HG03460 (cell line): ENCODE measurements around the gene ORC6.

Experiments
- ATAC-seq: cut with Tn5 transposase; IDR thresholded peaks from one replicate; pipeline ENCODE4 v1.9.1; 2021; ENCODE audit not compliant: unreplicated experiment

ORC6 gene

DNA sequence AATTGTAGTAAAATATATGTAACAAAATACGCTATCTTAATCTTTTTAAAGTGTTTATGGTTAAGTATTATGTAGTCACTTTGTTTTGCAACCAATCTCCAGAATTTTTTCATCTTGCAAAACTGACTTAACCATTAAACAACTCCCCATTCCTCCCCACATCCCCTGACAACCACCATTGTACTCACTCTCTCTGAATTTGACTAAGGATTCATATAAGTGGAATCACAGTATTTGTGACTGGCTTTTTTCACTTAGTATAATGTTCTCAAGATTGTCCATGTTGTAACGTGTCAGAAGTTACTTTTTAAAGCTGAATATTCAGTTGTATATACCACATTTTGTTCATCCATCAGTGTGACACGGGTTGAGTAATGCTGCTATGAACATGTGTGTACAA lies 10.6 kb downstream of the ORC6 start:
- ATAC-seq: no peak

DNA sequence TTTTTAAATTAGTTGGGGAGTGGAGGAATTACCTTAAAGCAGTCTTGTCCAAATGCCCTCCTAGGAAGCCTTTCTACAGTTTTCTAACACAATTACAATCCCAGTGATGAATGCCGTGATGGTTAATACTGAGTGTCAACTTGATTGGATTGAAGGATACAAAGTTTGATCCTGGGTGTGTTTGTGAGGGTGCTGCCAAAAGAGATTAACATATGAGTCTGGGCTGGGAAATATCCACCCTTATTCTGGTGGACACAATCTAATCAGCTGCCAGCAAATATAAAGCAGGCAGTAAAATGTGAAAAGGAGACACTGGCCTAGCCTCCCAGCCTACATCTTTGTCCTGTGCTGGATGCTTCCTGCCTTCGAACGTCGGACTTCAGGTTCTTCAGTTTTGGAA lies 12.2 kb downstream of the ORC6 start:
- ATAC-seq: no peak

DNA sequence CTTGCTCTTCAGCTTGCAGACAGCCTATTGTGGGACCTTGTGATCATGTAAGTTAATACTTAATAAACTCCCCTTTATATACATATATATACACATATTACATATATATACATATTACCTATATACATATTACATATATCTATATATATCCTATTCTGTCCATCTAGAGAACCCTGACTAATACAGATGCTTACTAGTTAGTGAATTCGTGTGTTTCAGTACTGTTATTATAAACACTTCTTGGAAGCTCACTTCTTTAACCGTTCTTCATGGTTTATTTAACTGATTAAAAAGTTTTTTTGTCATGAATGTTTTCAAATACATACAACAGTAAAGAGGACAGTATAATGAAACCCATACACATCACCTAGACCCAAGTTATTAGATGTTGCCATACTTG lies 12.6 kb downstream of the ORC6 start:
- no peak for ATAC-seq

DNA sequence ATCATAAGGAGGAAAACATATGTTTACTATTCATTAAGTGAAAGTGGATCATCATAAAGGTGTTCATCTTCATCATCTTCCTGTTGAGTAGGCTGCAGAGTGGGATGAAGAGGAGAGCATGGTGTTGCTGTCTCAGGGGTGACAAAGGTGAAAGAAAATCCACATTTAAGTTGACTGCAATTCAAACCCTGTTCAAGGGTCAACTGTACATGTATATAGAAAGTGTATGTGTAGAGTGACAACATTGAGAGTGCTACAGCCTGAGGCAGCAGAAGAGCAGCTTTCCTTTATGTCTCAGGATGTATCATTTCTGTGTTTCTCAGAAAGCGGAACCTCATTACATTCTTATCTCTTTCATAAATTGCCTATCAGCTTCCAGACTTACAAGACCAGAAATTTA lies 17.2 kb downstream of the ORC6 start:
- ATAC-seq: no peak

DNA sequence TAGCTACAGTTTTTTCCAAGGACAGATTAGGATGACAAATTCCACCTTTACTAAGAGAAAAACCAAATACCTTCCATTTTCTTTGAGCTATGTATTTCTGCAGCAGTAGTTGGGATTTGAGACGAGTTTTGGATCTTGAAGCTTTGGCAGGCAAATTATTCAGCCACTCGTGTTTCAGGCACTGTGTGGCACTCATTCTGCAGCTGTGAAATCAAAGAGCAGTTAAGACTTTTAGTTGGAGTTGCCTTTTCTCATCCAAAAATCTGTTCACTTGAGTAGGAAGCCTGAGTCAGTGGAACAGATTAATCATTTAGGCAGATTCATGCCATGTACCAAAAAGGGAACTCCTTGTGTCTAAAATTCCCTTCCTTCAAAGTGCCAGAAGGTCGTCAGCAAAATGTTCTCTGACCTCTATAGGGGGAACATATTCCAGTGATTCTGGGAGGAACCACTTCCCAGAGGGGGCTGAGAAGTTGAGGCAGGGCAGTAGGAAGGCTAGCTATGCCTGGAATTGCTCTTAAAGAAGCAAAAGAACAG lies 20.1 kb downstream of the ORC6 start:
- ATAC-seq: no peak

DNA sequence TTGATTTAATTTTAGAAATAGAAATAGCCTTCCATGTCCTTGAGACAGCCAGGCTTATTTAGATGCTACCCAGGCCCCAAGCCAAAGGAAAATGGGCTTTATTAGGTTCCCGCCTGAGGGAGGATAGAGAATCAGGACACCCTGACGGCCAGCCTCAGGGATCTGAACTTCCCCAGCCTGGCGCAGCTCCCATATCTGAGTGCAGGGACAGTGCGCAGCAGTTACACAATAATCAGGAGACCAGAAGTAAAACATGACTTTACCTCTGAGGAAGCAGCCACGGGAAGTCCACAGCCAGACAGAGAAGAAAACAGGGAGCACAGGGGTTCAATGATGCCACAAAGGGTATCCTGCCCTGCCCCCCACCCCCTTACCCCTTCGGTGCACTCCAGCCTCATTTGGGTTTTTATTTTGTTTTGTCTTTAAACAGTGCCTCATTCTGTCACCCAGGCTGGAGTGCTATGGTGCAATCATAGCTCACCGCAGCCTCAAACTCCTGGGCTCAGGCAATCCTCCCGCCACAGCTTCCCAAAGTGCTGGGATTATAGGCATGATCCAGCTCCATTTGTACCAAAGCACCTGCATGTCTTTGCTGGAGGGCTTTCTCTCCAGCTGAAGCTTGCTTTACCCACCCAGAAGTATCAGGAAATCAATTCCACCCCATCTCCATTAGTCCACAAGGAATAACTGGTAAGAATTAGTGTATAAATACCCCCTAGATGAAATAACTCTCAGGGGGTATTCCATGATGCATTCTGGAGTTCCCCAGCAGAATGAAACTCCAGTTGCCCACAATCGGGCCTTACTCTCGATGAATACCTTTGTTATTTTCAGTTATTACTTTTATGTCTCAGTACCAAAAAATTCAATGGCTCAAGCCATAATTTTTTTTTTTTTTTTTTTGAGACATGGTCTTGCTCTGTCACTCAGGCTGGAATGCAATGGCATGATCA lies 21.9 kb downstream of the ORC6 start:
- no peak for ATAC-seq

DNA sequence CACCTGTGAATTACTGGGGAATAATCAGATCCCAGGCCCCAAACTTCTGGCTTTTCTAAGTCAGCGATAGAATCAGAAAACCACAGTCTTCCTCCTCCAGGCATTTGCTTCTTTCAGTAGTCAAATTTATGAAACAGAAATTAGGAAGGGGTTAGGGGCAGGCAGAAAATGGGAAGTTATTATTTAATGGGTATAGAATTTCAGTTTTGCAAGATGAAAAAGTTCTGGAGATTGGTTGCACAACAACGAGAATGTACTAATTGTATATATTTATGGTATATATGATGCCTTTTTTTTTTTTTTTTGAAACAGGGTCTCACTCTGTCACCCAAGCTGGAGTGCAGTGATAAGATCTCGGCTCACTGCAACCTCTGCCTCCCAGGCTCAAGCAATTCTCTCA lies 23.5 kb downstream of the ORC6 start:
- no peak for ATAC-seq

DNA sequence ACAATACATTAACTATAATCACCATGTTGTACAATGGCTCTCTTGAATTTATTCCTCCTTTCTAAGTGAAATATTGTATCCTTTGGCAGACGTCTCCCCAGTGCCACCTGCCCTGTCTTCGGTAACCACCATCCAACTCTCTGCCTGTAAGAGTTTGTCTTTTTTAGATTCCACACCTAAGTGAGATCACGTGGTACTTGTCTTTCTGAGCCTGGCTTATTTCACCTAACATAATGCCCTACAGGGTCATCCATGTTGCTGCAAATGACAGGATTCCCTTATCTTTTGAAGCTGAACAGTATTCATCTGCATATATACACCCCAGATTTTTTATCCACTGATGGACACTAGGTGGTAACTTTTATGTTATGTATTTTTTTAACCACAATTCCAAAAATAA lies 24.2 kb downstream of the ORC6 start:
- ATAC-seq: no peak

DNA sequence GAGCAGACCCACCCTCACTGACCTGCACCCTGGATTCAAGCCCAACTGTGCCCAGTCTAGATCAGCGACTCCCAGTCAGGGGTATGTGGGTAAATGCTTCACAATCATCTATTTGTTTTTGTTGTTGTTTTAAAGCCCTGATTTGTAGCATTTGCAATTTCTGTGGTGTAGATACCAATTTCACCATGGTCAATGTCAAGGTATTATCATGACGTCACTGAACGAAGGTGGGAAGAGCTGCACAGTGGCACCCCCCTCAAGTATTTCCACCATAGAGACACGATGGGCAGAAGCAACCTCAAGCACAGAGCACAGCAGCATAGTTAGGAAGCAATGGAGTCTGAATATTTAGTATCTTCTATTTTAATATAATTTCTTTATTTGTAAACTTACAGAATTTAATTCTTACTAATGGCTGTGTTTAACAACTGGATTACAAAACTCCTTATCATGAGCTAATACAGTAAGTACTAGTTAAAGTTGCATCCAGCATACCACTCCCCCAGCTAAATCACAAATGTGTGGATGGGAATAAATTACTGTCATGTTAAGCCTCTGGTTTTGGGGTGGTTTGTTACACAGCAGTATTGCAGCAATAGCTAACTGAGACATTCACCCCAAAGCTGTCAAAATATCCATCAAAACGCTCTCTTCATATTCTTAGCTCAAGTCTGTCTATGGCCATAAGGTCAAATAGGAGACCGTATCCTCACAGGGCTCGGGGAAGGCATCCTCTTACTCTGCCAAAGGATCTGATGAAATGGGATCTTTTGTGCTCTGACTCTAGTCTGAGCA lies 25.5 kb downstream of the ORC6 start:
- ATAC-seq: no peak

DNA sequence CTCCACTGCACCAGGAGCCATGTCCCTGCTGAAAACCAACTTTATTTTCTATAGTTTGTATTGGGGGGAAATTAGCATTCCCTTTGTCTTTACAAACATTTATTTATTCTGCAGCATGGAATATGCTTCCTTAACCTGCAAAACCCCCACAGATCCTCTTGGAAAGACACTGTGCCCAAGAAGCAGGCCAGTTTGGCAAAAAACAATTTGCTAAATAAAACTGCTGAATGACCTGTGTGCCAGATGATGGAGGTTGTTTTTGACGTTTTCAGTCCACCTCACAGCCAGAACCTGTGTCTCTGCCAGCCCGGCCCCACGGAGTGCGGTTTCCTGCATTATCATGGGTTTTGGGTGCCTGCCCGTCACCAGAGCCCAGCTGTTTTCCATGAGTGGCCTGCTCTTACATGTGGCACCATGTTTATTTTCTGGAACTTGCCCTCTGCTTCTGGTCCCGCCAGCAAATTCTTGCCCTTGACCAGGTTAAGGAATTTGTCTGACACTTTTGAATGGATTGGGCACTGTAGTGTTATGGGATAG lies 26.4 kb downstream of the ORC6 start:
- no peak for ATAC-seq

DNA sequence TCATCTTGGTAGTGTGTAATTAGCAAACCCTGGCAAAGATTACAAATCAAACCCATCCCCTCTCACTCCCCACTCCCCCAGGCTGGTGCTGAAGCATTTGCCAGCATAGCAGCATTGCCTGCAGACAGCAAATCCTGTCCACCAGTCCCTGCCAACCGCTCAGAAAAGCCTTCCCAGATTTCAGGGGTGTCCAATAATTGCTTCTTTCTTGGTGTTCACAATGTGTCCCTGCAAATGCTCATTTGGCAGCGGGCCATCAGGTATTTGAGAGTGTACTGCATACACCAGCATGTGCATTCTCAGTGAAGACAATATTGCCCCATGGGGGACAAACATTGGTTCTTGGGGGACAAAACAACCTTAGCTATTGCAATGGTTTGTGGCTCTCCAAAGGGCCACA lies 28.2 kb downstream of the ORC6 start:
- no peak for ATAC-seq

DNA sequence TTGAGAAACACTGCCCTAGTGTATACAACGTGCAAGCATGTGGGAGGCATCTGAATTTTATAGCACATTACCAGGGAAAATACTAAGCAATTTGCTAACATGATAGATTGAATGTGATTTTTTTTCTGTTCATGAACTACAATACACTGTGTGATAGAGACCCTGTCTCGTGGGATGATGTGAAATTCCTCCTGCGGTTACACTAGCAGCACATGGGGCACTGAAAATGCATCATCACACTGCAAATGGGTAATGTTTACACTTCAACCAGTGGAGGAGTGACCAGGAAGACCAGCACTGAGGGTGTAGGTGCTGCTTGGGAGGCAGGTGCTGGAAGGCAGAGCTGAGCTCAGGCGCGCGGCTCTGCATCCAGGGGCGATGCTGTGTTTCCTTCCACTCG lies 28.8 kb downstream of the ORC6 start:
- no peak for ATAC-seq

DNA sequence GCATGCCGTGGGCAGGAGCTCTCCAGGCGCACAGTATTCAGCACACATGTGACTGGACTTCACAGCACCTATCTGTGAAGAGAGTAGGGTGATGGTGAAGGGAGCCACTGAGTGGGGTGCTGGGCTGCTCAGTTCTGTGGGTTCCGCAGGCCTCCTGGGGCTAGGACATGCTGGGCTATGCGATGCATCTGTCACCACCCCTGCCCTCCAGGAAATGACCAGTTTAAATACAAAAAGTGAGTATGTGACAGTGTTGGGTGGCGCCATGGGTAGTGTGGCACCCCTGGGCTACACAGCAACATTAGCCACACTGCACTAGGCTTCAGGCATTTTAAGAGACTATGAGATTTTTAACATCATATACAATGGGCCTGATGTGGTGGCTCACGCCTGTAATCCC lies 30.1 kb downstream of the ORC6 start:
- ATAC-seq: no peak

DNA sequence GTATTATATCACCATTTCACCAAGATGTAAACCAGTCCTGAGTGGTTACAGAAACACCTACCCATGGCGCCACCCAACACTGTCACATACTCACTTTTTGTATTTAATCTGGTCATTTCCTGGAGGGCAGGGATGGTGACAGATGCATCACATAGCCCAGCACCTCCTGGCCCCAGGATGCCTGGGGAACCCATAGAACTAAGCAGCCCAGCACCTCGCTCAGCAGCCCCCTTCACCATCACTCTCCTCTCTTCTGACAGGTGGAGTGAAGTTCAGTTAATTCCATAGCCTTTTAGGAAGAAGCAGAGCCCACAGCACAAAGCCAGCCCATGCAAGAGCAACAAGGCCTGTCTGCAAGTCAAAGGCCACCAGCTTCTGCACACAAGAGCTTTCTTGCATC lies 31.2 kb downstream of the ORC6 start:
- ATAC-seq: no peak

DNA sequence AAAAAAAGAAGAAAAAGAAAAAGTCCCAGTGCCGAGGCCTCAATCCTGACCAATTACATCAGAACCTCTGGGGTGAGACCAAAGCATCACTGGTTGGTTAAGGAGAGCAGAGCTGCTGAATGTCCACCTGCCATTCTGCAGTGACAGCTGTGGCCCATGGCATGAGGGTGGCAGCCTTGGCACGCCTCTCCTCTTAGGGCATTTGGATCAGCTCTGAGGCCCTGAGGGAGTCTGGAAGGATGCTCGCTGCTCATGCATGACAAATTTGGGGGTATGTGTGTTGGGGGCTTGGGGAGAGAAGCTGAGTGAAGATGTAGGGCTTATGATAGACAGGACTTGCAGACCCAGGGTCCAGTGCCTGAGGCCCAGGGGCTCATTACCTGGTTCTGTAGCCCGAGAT lies 32.4 kb downstream of the ORC6 start:
- no peak for ATAC-seq

DNA sequence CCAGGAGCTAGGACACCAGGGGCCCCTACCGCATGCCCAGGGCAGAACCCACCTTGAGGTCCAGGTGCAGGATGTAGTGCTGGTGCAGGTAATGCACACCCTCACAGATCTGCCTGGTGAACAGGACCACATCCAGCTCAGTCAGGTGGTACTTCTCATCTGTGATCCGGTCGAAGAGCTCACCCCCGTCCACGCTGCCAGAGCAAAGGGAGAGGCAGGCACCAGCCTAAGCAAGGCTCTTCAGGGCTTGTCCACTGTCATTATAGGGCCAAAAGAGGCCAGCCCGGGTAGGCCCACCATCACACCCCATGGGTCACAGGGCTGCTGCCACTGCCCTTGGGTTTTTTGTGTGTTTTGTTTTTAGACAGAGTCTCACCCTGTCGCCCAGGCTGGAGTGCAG lies 37.7 kb downstream of the ORC6 start:
- no peak for ATAC-seq

DNA sequence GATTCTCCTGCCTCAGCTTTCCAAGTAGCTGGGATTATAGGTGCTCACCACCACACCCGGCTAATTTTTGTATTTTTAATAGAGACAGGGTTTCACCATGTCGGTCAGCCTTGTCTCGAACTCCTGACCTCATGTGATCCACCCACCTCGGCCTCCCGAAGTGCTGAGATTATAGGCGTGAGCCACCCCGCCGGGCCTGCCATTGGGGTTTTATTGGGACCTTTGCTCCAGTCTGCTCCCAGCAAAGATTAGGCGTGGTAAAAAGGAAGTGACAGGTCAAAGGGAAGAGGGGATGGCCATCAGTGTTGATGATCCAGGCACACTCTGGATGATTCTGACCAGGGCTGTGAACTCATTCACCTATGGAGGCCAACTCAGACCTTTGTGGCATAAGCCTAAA lies 38.2 kb downstream of the ORC6 start:
- ATAC-seq: no peak

DNA sequence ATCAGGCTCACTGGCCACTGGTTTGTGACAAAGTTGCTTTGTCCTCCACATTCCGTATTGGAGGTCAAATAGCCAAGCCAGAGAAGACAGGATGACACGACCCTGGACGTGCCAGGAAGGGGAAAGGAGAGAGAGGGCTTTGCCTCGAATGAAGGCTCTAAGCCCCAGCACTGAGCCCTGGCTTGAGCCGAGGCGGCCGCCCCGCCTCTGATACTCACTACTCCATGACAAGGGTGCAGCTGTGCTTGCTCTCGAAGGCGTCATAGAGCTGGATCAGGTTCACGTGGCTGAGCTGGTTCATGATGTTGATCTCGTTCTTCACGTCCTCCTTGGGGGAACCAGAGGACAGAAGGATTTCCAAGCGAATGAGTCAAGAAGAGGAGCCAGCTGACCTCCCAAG lies 39.3 kb downstream of the ORC6 start:
- ATAC-seq: no peak

DNA sequence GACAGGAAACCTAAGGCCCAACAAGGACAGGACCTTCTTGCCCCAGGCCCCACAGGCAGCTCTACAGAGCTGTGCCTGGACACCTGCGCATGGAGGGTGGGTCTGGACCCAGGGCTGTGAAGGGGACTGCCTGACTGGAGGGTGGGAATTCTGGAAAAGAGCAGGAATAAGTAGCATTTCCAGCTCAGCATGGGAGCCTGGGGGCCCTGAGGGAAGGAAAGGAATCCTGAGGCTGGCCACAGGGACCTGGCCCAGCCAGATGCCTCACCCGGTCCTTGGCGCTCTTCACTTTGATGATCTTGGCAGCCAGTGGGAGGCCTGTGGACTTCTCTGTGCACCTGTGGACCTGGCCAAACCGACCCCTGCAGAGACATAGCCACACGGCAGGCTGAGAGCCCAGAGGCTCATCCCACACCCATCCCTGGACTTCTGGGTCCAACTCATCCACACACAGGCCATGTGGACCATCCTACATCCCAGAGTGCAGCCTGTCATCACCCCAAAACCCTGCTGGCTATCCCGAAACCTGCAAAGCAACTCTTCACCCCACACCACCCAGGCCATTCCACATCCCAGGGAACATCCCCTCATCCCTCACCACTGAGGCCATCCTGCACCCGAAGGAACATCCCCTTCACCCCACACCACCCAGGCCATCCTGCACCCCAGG lies 40.0 kb downstream of the ORC6 start:
- no peak for ATAC-seq

DNA sequence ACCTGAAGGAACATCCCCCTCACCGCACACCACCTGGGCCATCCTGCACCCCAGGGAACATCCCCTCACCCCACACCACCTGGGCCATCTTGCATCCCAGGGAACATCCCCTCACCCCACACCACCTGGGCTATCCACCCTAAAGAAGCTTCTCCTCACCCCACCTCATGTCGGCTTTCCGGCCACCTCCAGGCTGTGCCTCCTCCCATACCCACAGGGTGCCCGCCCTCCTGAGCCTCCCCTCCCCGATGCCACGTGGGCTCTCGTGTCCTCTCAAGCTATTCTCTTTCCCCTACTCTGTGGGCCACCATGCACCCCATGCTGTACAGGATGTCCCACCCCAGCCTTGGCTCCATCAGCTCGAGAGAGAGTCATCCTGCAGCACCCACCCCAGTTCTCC lies 40.7 kb downstream of the ORC6 start:
- ATAC-seq: no peak
